ENCODE data around the gene TOE1. TPM values are rescaled to one million over a fixed set of nuclear protein-coding genes. Genes with fewer than 3 reads are reported as not detected.
"Not testable (repeated sequence)": the region's sequence is repeated elsewhere in the genome, so short reads cannot be mapped to it uniquely, and the experiment has no call there.

The TOE1 gene
- total and polyA plus RNA-seq, 2 donors (not counting 1 experiment from before 2014, with no cell fraction given), result 9.0 to 12.1 TPM

GRCh38 chr1:45380730-45381129, 40.8 kb downstream of the TOE1 start:
- no peaks in the 10 kb centered on the region for H3K4me1 ChIP-seq (ENCODE audit: control insufficient read depth, extremely low read depth, insufficient read depth, low read length)
- DNase-seq (ENCODE audit: low read depth in 2 of 2), result no peak
- no peaks in the 10 kb centered on the region for H4K20me1 ChIP-seq (ENCODE audit: control insufficient read depth, extremely low read depth, insufficient read depth, low read length)
- H3K4me3 ChIP-seq (replicated peaks in 1 of 4; ENCODE audit: control extremely low read depth in 1 of 4, insufficient read depth in 1 of 4, low read depth in 3 of 4, low read length in 4 of 4), result no peak overlapping the region
- H3K9ac ChIP-seq (ENCODE audit: insufficient read depth, low read length), result no peak overlapping the region
- no peaks in the 10 kb centered on the region for H3K36me3 ChIP-seq (ENCODE audit: control insufficient read depth, insufficient read depth, low read length)
- no peaks in the 10 kb centered on the region for H3K27me3 ChIP-seq (ENCODE audit: control insufficient read depth, insufficient read depth, low read length)
- TF ChIP-seq EZH2 (IDR thresholded peaks at IDR 0.05; ENCODE audit: low read length, missing control alignments) (no peak), CTCF (conservative IDR thresholded peaks at IDR 0.05 in 1 of 2, IDR thresholded peaks at IDR 0.05 in 1 of 2; ENCODE audit: low read depth in 1 of 2, low read length in 2 of 2) (no peak)
- H3K4me2 ChIP-seq (ENCODE audit: extremely low read depth, insufficient read depth, low read length), result no peak overlapping the region
- H3K79me2 ChIP-seq (ENCODE audit: control insufficient read depth, insufficient read depth, low read length), result no peaks in the 10 kb centered on the region
- no peaks in the 10 kb centered on the region for H3K9me3 ChIP-seq (ENCODE audit: control insufficient read depth, insufficient read depth, low read depth, low read length)
- H3K27ac ChIP-seq (ENCODE audit: insufficient read depth, low read length), result no peak overlapping the region
- H2AFZ ChIP-seq (ENCODE audit: low read length), result no peak overlapping the region

- Histone ChIP-seq H4K20me1 (ENCODE audit: control insufficient read depth, extremely low read depth, insufficient read depth, low read length) (no peaks in the 10 kb centered on the region), H3K4me1 (ENCODE audit: control insufficient read depth, extremely low read depth, insufficient read depth, low read length) (no peaks in the 10 kb centered on the region), H3K4me3 (replicated peaks in 1 of 4; ENCODE audit: control extremely low read depth in 1 of 4, insufficient read depth in 1 of 4, low read depth in 3 of 4, low read length in 4 of 4) (no peak overlapping the region), H3K27ac (ENCODE audit: insufficient read depth, low read length) (no peak overlapping the region), H2AFZ (ENCODE audit: low read length) (no peak overlapping the region), H3K9me3 (ENCODE audit: control insufficient read depth, insufficient read depth, low read depth, low read length) (no peaks in the 10 kb centered on the region), H3K27me3 (ENCODE audit: control insufficient read depth, insufficient read depth, low read length) (no peaks in the 10 kb centered on the region), H3K36me3 (ENCODE audit: control insufficient read depth, insufficient read depth, low read length) (no peaks in the 10 kb centered on the region), H3K4me2 (ENCODE audit: extremely low read depth, insufficient read depth, low read length) (no peak overlapping the region), H3K9ac (ENCODE audit: insufficient read depth, low read length) (no peak overlapping the region), H3K79me2 (ENCODE audit: control insufficient read depth, insufficient read depth, low read length) (no peaks in the 10 kb centered on the region)
- no peak for DNase-seq (ENCODE audit: low read depth in 2 of 2)
- TF ChIP-seq EZH2 (IDR thresholded peaks at IDR 0.05; ENCODE audit: low read length, missing control alignments) (no peak), CTCF (conservative IDR thresholded peaks at IDR 0.05 in 1 of 2, IDR thresholded peaks at IDR 0.05 in 1 of 2; ENCODE audit: low read depth in 1 of 2, low read length in 2 of 2) (no peak)
Measured at GRCh38 chr1:45381243-45381642, 41.3 kb downstream of the TOE1 start.

DNA sequence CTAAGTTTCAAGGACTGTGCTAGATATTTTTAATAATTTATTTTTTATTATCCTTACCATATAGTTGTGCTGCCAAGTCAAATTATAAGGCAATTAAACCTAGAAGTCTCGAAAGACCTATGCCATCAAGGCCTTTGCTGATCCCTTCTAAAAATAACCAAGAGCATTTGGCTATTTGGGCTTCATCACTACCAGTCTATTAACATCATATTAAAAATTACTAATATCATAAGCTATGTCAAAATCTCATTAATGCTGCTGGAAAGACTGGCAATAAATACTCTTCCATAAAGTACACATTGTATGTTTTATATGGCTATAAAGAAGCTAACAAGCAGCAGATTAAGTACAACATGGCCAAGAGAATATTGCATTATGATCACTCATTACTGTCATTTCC, 43.2 kb downstream of the TOE1 start:
- Histone ChIP-seq H3K4me1 (ENCODE audit: control insufficient read depth, extremely low read depth, insufficient read depth, low read length) (no peaks in the 10 kb centered on the region), H3K4me2 (ENCODE audit: extremely low read depth, insufficient read depth, low read length) (no peak overlapping the region), H3K79me2 (ENCODE audit: control insufficient read depth, insufficient read depth, low read length) (no peaks in the 10 kb centered on the region), H3K27me3 (ENCODE audit: control insufficient read depth, insufficient read depth, low read length) (no peaks in the 10 kb centered on the region), H4K20me1 (ENCODE audit: control insufficient read depth, extremely low read depth, insufficient read depth, low read length) (no peaks in the 10 kb centered on the region), H3K36me3 (ENCODE audit: control insufficient read depth, insufficient read depth, low read length) (no peaks in the 10 kb centered on the region), H2AFZ (ENCODE audit: low read length) (no peak overlapping the region), H3K9ac (ENCODE audit: insufficient read depth, low read length) (no peak overlapping the region), H3K4me3 (replicated peaks in 1 of 4; ENCODE audit: control extremely low read depth in 1 of 4, insufficient read depth in 1 of 4, low read depth in 3 of 4, low read length in 4 of 4) (no peak overlapping the region), H3K27ac (ENCODE audit: insufficient read depth, low read length) (no peak overlapping the region), H3K9me3 (ENCODE audit: control insufficient read depth, insufficient read depth, low read depth, low read length) (no peaks in the 10 kb centered on the region)
- no peak for DNase-seq (ENCODE audit: low read depth in 2 of 2)
- no peak for TF ChIP-seq EZH2 (IDR thresholded peaks at IDR 0.05; ENCODE audit: low read length, missing control alignments)
- TF ChIP-seq CTCF (conservative IDR thresholded peaks at IDR 0.05 in 1 of 2, IDR thresholded peaks at IDR 0.05 in 1 of 2; ENCODE audit: low read depth in 1 of 2, low read length in 2 of 2), result no peak

DNA sequence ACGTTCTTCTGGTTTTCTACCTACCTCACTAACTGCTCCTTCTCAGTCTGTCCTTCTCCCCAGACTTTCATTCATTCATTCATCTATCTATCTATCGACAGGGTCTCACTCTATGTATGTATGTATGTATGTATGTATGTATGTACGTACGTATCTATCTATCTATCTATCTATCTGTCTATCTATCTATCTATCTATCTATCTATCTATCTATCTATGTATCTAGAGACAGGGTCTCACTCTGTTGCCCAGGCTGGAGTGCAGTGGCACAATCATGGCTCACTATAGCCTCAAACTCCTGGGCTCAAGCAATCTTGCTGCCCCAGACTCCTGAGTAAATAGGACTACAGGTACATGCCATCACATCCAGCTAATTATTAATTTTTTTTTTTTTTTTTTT, 44.2 kb downstream of the TOE1 start:
- not testable (repeated sequence) for H3K9ac ChIP-seq (ENCODE audit: insufficient read depth, low read length); H3K79me2 ChIP-seq (ENCODE audit: control insufficient read depth, insufficient read depth, low read length); H3K4me1 ChIP-seq (ENCODE audit: control insufficient read depth, extremely low read depth, insufficient read depth, low read length); H3K4me2 ChIP-seq (ENCODE audit: extremely low read depth, insufficient read depth, low read length); H3K4me3 ChIP-seq (replicated peaks in 1 of 4; ENCODE audit: control extremely low read depth in 1 of 4, insufficient read depth in 1 of 4, low read depth in 3 of 4, low read length in 4 of 4); H3K27me3 ChIP-seq (ENCODE audit: control insufficient read depth, insufficient read depth, low read length); H3K27ac ChIP-seq (ENCODE audit: insufficient read depth, low read length); H2AFZ ChIP-seq (ENCODE audit: low read length); DNase-seq (ENCODE audit: low read depth in 2 of 2); H4K20me1 ChIP-seq (ENCODE audit: control insufficient read depth, extremely low read depth, insufficient read depth, low read length); H3K9me3 ChIP-seq (ENCODE audit: control insufficient read depth, insufficient read depth, low read depth, low read length); H3K36me3 ChIP-seq (ENCODE audit: control insufficient read depth, insufficient read depth, low read length)
